A549 (cell line): Measurements from ENCODE around the gene AURKB. TPM values are rescaled to one million over a fixed set of nuclear protein-coding genes. Genes with fewer than 3 reads are reported as not detected.
A peak's percentile ranks its signal among the peaks of the same experiment; 100 is the strongest.

Source experiments
- ATAC-seq, 2 experiments: fragments of 200-7000 bp in 1 of 2; fragments of >200 bp in 1 of 2; cut with Nextera tagmentation in 1 of 2; cut with Tn5 transposase in 1 of 2; 3 replicates each; pipeline versions ENCODE4 v1.8.0 to v1.9.1; 2018 to 2020; ENCODE audit warnings: mild to moderate bottlenecking in 1 of 2, moderate library complexity in 1 of 2
- CTCF ChIA-PET: fragments of 300-600 bp; sonication (Branson Sonifier 250); formaldehyde crosslinking; extraction: SDS; loops from one replicate; lab custom pipeline; 2021; ENCODE audit warnings: antibody characterized with exemption, inconsistent platforms; lab: Yijun Ruan, JAX
- POLR2A ChIA-PET: fragments of 350-600 bp; formaldehyde crosslinking; extraction: SDS; loops from one replicate; lab custom pipeline; 2021; ENCODE audit warnings: antibody characterized with exemption, inconsistent platforms; lab: Yijun Ruan, JAX
- DNase-seq, 2 experiments: peaks; one replicate each; pipeline versions ENCODE4 v3.0.0 to v3.0.0-alpha.2; 2011 to 2016; ENCODE audit warnings: low read depth in 1 of 2, low spot score in 1 of 2
- FAIRE-seq: peaks from 2 replicates; lab custom pipeline; 2011; peaks lifted over from hg19 to GRCh38; lab: Jason Lieb, UNC
- H3K27ac ChIP-seq, 2 experiments: fragments of >200 bp; sonication (Bioruptor Twin); formaldehyde crosslinking; 3 replicates each; pipeline ENCODE4 v1.5.1; 2016 to 2017
- H3K4me1 ChIP-seq: fragments of >200 bp; sonication (Bioruptor Twin); formaldehyde crosslinking; 3 replicates; pipeline ENCODE4 v1.6.1; 2016
- H3K4me2 ChIP-seq: fragments of >200 bp; sonication (Bioruptor Twin); formaldehyde crosslinking; 3 replicates; pipeline ENCODE4 v1.6.1; 2016
- H3K4me3 ChIP-seq: fragments of >200 bp; sonication (Bioruptor Twin); formaldehyde crosslinking; 3 replicates; pipeline ENCODE4 v1.5.1; 2016
- H3K9me3 ChIP-seq: fragments of >200 bp; sonication (Bioruptor Twin); formaldehyde crosslinking; 3 replicates; pipeline ENCODE4 v1.6.1; 2016
- CEBPB ChIP-seq, 2 experiments: fragments of >200 bp in 1 of 2; sonication (Bioruptor Twin) in 1 of 2; formaldehyde crosslinking in 1 of 2; IDR thresholded peaks; 2 replicates each; pipeline ENCODE4 v1.6.1; 2012 to 2016
- CHD2 ChIP-seq: fragments of 150-350 bp; IDR thresholded peaks from 2 replicates; pipeline ENCODE4 v1.6.1; 2014; ENCODE audit warnings: low read length; ENCODE audit not compliant: partially characterized antibody
- CHD4 ChIP-seq: fragments of 200-600 bp; sonication (generic); IDR thresholded peaks from 2 replicates; pipeline ENCODE4 v1.6.1; 2016; ENCODE audit warnings: antibody characterized with exemption, mild to moderate bottlenecking, borderline replicate concordance
- EHF ChIP-seq: fragments of 250-450 bp; sonication (Bioruptor Pico); IDR thresholded peaks from 2 replicates; pipeline ENCODE4 v1.5.0; 2020; ENCODE audit warnings: mild to moderate bottlenecking
- EP300 ChIP-seq, 2 experiments: fragments of >200 bp; sonication (Bioruptor Twin); formaldehyde crosslinking; IDR thresholded peaks; 2 replicates in 1 of 2; 3 replicates in 1 of 2; pipeline ENCODE4 v1.6.1; 2016 to 2017
- ESRRA ChIP-seq: fragments of 150-350 bp; IDR thresholded peaks from 2 replicates; pipeline ENCODE4 v1.6.1; 2014; ENCODE audit warnings: mild to moderate bottlenecking, low read length, borderline replicate concordance
- HDAC2 ChIP-seq: fragments of 200-600 bp; sonication (generic); IDR thresholded peaks from 2 replicates; pipeline ENCODE4 v1.6.1; 2016
- HEYL ChIP-seq: fragments of 250-450 bp; sonication (Bioruptor Pico); IDR thresholded peaks from 2 replicates; pipeline ENCODE4 v1.8.0; 2021; ENCODE audit warnings: mild to moderate bottlenecking, moderate library complexity
- HOXB5 ChIP-seq: fragments of 250-450 bp; sonication (Bioruptor Pico); IDR thresholded peaks from 2 replicates; pipeline ENCODE4 v1.5.0; 2020; ENCODE audit warnings: mild to moderate bottlenecking, moderate library complexity
- JUN ChIP-seq, 2 experiments: fragments of >200 bp; sonication (Bioruptor Twin); formaldehyde crosslinking; IDR thresholded peaks; 2 replicates in 1 of 2; 3 replicates in 1 of 2; pipeline ENCODE4 v1.6.1; 2016 to 2017
- JUNB ChIP-seq: fragments of >200 bp; sonication (Bioruptor Twin); formaldehyde crosslinking; IDR thresholded peaks from 2 replicates; pipeline ENCODE4 v1.6.1; 2016
- KDM1A ChIP-seq: fragments of 200-600 bp; sonication (generic); IDR thresholded peaks from 2 replicates; pipeline ENCODE4 v1.6.1; 2016; ENCODE audit warnings: low read depth, mild to moderate bottlenecking
- KDM5A ChIP-seq: fragments of 200-600 bp; sonication (generic); IDR thresholded peaks from 2 replicates; pipeline ENCODE4 v1.6.1; 2016; ENCODE audit warnings: antibody characterized with exemption, mild to moderate bottlenecking
- MAZ ChIP-seq: fragments of 150-350 bp; IDR thresholded peaks from 2 replicates; pipeline ENCODE4 v1.6.1; 2014; ENCODE audit warnings: antibody characterized with exemption, low read depth, low read length, borderline replicate concordance
- MYC ChIP-seq: IDR thresholded peaks from 2 replicates; pipeline ENCODE4 v1.6.1; 2012; ENCODE audit warnings: mild to moderate bottlenecking, inconsistent platforms, low read length, improper control_type of control experiment, borderline replicate concordance
- NFE2L2 ChIP-seq: fragments of 150-350 bp; conservative IDR thresholded peaks from 2 replicates; pipeline ENCODE4 v1.6.1; 2014; ENCODE audit warnings: low read length
- PHF8 ChIP-seq: fragments of 200-600 bp; sonication (generic); IDR thresholded peaks from 2 replicates; pipeline ENCODE4 v1.6.1; 2016; ENCODE audit warnings: low read depth, mild to moderate bottlenecking, antibody characterized with exemption, moderate library complexity, borderline replicate concordance
- RCOR1 ChIP-seq: fragments of 150-350 bp; IDR thresholded peaks from 2 replicates; pipeline ENCODE4 v1.6.1; 2014; ENCODE audit warnings: antibody characterized with exemption, low read length, low read depth
- SMC3 ChIP-seq: fragments of >200 bp; sonication (Bioruptor Twin); formaldehyde crosslinking; IDR thresholded peaks from 3 replicates; pipeline ENCODE4 v1.6.1; 2018; ENCODE audit warnings: inconsistent platforms
- SREBF2 ChIP-seq: fragments of 450-650 bp; IDR thresholded peaks from 2 replicates; pipeline ENCODE4 v1.6.1; 2014; ENCODE audit warnings: mild to moderate bottlenecking, moderate library complexity
- TP53 ChIP-seq: fragments of 250-450 bp; sonication (Bioruptor Pico); IDR thresholded peaks from 2 replicates; pipeline ENCODE4 v1.5.0; 2021; ENCODE audit warnings: mild to moderate bottlenecking, moderate library complexity
- ZC3H11A ChIP-seq: fragments of 450-650 bp; IDR thresholded peaks from 2 replicates; pipeline ENCODE4 v1.6.1; 2014; ENCODE audit warnings: antibody characterized with exemption, mild to moderate bottlenecking
- WGBS: methylation state at CpG from one replicate; pipeline ENCODE4 v1.1.6; 2017; ENCODE audit errors: missing lambda C conversion rate; 5-methylcytosine and 5-hydroxymethylcytosine counted together
- polyA plus RNA-seq, 4 experiments: library from polyadenylated mRNA; depleted of rRNA in 3 of 4; stranded (reverse); fragments of >200 nt; fragmentation: RNase III in 1 of 4; extraction: RNeasy Plus Mini Kit Qiagen cat#74134 plus additional on column Dnase treatment in 1 of 4; gene quantifications; 2 replicates in 3 of 4; 3 replicates in 1 of 4; pipeline ENCODE4 v1.2.3, GENCODE V29; 2011 to 2017
- TF ChIP-seq, protein P1 (sequence below): fragments of 250-450 bp; sonication (Bioruptor Pico); IDR thresholded peaks from 2 replicates; pipeline ENCODE4 v1.5.0; 2021; ENCODE audit warnings: mild to moderate bottlenecking, moderate library complexity, borderline replicate concordance
- TF ChIP-seq, protein P2 (sequence below): fragments of 200-600 bp; sonication (generic); IDR thresholded peaks from 2 replicates; pipeline ENCODE4 v1.6.1; 2016; ENCODE audit warnings: antibody characterized with exemption, mild to moderate bottlenecking, moderate library complexity
- TF ChIP-seq, protein P3 (sequence below): fragments of 250-450 bp; sonication (Bioruptor Pico); IDR thresholded peaks from 2 replicates; pipeline ENCODE4 v1.5.0; 2020; ENCODE audit warnings: low read depth, mild to moderate bottlenecking, moderate library complexity
- TF ChIP-seq, protein P4 (sequence below): fragments of 450-650 bp; IDR thresholded peaks from 2 replicates; pipeline ENCODE4 v1.6.1; 2014; ENCODE audit warnings: antibody characterized with exemption
- TF ChIP-seq, protein P5 (sequence below): IDR thresholded peaks from 2 replicates; pipeline ENCODE4 v1.6.1; 2012

Gene AURKB
- polyA plus RNA-seq, 2 of the 4 experiments (the other 2 are of a cell fraction): 51.0 to 130 TPM

DNA sequence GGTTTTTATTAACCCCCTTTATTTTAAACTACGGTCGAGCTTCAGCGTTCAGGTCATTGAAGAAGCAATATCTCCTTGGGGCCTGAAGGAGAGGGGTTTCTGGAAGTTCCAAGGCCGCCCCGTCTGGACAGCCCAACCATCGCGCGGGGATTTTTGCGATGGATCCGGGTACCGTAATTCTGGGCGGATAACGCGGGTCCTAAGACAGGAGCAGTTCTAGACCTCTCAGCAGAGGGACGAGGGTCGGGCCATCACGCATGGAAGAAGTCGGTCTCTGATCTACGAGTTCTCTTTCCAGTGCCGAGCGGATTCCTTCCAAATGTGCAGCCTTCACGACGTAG lies 24.0 kb downstream of the AURKB start:
- FAIRE-seq (no peak), ATAC-seq (no peak; a peak in 2 of 6 replicates), DNase-seq (no peak)
- 1% methylated on average over 23 of the region's 23 CpGs for WGBS
- peaks cover 22% of the 10 kb centered on the region for H3K4me1 ChIP-seq
- H3K4me2 ChIP-seq: peak overlapping the region; percentile 90
- H3K9me3 ChIP-seq: no peaks in the 10 kb centered on the region
- ChIA-PET CTCF (interaction anchor here (0.6 to 11.3 kb wide), 10 partner anchors 9 to 148 kb away, joined by 3 to 164 read pairs (median 20); partner anchors contain the start of genes ALOXE3, AURKB and TMEM107), POLR2A (interaction anchor here (0.8 to 4.0 kb wide), 9 partner anchors 10 to 109 kb away, joined by 3 to 45 read pairs (median 7); partner anchors contain the start of genes CTC1 and TMEM107)
- H3K27ac ChIP-seq: peak overlapping the region; percentile 75 to 94
- H3K4me3 ChIP-seq: peak overlapping the region; percentile 59
- TF ChIP-seq, protein P1, sequence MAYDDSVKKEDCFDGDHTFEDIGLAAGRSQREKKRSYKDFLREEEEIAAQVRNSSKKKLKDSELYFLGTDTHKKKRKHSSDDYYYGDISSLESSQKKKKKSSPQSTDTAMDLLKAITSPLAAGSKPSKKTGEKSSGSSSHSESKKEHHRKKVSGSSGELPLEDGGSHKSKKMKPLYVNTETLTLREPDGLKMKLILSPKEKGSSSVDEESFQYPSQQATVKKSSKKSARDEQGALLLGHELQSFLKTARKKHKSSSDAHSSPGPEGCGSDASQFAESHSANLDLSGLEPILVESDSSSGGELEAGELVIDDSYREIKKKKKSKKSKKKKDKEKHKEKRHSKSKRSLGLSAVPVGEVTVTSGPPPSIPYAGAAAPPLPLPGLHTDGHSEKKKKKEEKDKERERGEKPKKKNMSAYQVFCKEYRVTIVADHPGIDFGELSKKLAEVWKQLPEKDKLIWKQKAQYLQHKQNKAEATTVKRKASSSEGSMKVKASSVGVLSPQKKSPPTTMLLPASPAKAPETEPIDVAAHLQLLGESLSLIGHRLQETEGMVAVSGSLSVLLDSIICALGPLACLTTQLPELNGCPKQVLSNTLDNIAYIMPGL: peak; percentile 99
- no peak for TF ChIP-seq EP300 (IDR thresholded peaks at IDR 0.05)
- no peak for TF ChIP-seq NFE2L2
- 0 out of 5 replicates have a peak, but pooled peaks of 1 of the 2 experiments have one; percentile 2 for TF ChIP-seq JUN (IDR thresholded peaks at IDR 0.05)
- TF ChIP-seq HEYL: 0 out of 2 replicates have a peak, but pooled peaks have one; percentile 34
- TF ChIP-seq KDM1A: 0 out of 2 replicates have a peak, but pooled peaks have one; percentile 5
- peak; percentile 36; the same call in 1 of the 2 replicates for TF ChIP-seq HOXB5
- TF ChIP-seq CHD4: peak; percentile 37; the same call in 1 of the 2 replicates
- TF ChIP-seq, protein P2, sequence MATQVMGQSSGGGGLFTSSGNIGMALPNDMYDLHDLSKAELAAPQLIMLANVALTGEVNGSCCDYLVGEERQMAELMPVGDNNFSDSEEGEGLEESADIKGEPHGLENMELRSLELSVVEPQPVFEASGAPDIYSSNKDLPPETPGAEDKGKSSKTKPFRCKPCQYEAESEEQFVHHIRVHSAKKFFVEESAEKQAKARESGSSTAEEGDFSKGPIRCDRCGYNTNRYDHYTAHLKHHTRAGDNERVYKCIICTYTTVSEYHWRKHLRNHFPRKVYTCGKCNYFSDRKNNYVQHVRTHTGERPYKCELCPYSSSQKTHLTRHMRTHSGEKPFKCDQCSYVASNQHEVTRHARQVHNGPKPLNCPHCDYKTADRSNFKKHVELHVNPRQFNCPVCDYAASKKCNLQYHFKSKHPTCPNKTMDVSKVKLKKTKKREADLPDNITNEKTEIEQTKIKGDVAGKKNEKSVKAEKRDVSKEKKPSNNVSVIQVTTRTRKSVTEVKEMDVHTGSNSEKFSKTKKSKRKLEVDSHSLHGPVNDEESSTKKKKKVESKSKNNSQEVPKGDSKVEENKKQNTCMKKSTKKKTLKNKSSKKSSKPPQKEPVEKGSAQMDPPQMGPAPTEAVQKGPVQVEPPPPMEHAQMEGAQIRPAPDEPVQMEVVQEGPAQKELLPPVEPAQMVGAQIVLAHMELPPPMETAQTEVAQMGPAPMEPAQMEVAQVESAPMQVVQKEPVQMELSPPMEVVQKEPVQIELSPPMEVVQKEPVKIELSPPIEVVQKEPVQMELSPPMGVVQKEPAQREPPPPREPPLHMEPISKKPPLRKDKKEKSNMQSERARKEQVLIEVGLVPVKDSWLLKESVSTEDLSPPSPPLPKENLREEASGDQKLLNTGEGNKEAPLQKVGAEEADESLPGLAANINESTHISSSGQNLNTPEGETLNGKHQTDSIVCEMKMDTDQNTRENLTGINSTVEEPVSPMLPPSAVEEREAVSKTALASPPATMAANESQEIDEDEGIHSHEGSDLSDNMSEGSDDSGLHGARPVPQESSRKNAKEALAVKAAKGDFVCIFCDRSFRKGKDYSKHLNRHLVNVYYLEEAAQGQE: peak; percentile 12; the same call in 1 of the 2 replicates
- no peak for TF ChIP-seq TP53 (CRISPR knock-in tag)

DNA sequence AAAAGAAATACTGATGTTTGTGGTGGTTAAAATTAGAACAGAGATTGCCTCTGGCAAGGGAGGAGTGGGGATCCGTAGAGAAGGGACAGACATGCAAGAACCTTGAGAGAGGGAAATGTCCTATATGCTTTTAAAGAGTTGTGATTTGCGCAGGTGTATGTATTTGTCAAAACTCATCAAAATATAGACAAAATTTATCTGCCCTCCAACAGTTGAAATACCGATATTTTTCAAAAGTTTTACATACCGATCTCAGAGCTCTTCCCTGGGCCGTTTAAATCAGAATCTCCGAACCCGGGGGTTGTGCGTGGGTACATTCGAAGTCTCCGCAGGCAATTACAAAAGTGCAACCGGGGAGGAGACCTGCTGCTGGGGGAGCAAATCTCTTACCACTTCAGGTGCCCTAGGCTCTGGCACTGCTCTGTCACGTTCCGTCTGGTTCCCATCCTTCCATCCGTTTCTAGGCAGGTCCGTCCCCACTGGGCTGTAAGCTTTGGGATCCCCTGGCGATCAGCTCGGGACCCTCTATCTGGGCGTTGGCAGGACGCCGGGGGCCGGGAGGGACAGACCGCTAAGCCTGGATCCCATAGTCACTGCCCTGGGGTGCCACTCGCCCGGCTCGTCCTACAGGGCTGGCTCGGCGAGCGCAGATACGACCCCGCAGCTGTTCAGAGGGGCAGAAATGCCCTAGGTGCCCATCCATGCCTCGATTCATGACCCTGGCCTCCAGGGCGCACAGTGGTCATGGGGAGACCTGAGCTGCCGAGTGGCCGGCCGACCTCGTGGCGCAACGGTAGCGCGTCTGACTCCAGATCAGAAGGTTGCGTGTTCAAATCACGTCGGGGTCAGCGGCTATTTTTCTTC lies 24.6 kb downstream of the AURKB start:
- peak; percentile 77 to 88 for DNase-seq
- peak overlapping the region; percentile 59 for H3K4me3 ChIP-seq
- POLR2A ChIA-PET: interaction anchor here (0.6 to 4.0 kb wide), 10 partner anchors 9 to 686 kb away, joined by 3 to 45 read pairs (median 6); partner anchors contain the start of genes CTC1 and TMEM107
- WGBS: under 1% methylated on average over 36 of the region's 44 CpGs
- peaks cover 20% of the 10 kb centered on the region for H3K4me1 ChIP-seq
- CTCF ChIA-PET: interaction anchor here (0.6 to 11.3 kb wide), 13 partner anchors 9 to 148 kb away, joined by 3 to 164 read pairs (median 8); partner anchors contain the start of genes ALOXE3, AURKB and TMEM107
- no peaks in the 10 kb centered on the region for H3K9me3 ChIP-seq
- no peak for FAIRE-seq
- TF ChIP-seq CHD2 (no peak), ZC3H11A (no peak), PHF8 (0 out of 2 replicates have a peak, but pooled peaks have one; percentile 20), SMC3 (peak; percentile 14; the same call in 1 of the 3 replicates), RCOR1 (peak; percentile 59; the same call in 1 of the 2 replicates), MYC (peak; percentile 54), CEBPB (IDR thresholded peaks at IDR 0.05) (peak in 1 of 2 experiments; percentile 73; a peak in 2 of 4 replicates), SREBF2 (peak; percentile 96), KDM1A (0 out of 2 replicates have a peak, but pooled peaks have one; percentile 14), EHF (CRISPR knock-in tag) (no peak), JUNB (no peak), ESRRA (peak; percentile 27; the same call in 1 of the 2 replicates), HEYL (no peak), MAZ (peak; percentile 82; the same call in 1 of the 2 replicates), KDM5A (no peak), HDAC2 (no peak)
- TF ChIP-seq, protein P3, sequence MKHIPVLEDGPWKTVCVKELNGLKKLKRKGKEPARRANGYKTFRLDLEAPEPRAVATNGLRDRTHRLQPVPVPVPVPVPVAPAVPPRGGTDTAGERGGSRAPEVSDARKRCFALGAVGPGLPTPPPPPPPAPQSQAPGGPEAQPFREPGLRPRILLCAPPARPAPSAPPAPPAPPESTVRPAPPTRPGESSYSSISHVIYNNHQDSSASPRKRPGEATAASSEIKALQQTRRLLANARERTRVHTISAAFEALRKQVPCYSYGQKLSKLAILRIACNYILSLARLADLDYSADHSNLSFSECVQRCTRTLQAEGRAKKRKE (CRISPR knock-in tag): no peak
- TF ChIP-seq, protein P4, sequence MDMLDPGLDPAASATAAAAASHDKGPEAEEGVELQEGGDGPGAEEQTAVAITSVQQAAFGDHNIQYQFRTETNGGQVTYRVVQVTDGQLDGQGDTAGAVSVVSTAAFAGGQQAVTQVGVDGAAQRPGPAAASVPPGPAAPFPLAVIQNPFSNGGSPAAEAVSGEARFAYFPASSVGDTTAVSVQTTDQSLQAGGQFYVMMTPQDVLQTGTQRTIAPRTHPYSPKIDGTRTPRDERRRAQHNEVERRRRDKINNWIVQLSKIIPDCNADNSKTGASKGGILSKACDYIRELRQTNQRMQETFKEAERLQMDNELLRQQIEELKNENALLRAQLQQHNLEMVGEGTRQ: no peak
- TF ChIP-seq, protein P5, sequence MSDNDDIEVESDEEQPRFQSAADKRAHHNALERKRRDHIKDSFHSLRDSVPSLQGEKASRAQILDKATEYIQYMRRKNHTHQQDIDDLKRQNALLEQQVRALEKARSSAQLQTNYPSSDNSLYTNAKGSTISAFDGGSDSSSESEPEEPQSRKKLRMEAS: peak; percentile 82
- TF ChIP-seq, all 56 proteins: peak for 10
- H3K4me2 ChIP-seq: peak overlapping the region; percentile 90
- ATAC-seq: peak; percentile 10 to 17; a peak in 5 of 6 replicates
- H3K27ac ChIP-seq: peak overlapping the region; percentile 75 to 94
